ENCODE measurements around the gene LPAR3. TPM values are rescaled to one million over a fixed set of nuclear protein-coding genes. Genes with fewer than 3 reads are reported as not detected.
"Not testable (repeated sequence)": the region's sequence is repeated elsewhere in the genome, so short reads cannot be mapped to it uniquely, and the experiment has no call there.

LPAR3 gene, protein sequence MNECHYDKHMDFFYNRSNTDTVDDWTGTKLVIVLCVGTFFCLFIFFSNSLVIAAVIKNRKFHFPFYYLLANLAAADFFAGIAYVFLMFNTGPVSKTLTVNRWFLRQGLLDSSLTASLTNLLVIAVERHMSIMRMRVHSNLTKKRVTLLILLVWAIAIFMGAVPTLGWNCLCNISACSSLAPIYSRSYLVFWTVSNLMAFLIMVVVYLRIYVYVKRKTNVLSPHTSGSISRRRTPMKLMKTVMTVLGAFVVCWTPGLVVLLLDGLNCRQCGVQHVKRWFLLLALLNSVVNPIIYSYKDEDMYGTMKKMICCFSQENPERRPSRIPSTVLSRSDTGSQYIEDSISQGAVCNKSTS
- under 0.01 TPM in 1 of 2 replicates, not detected in the other for total RNA-seq

DNA sequence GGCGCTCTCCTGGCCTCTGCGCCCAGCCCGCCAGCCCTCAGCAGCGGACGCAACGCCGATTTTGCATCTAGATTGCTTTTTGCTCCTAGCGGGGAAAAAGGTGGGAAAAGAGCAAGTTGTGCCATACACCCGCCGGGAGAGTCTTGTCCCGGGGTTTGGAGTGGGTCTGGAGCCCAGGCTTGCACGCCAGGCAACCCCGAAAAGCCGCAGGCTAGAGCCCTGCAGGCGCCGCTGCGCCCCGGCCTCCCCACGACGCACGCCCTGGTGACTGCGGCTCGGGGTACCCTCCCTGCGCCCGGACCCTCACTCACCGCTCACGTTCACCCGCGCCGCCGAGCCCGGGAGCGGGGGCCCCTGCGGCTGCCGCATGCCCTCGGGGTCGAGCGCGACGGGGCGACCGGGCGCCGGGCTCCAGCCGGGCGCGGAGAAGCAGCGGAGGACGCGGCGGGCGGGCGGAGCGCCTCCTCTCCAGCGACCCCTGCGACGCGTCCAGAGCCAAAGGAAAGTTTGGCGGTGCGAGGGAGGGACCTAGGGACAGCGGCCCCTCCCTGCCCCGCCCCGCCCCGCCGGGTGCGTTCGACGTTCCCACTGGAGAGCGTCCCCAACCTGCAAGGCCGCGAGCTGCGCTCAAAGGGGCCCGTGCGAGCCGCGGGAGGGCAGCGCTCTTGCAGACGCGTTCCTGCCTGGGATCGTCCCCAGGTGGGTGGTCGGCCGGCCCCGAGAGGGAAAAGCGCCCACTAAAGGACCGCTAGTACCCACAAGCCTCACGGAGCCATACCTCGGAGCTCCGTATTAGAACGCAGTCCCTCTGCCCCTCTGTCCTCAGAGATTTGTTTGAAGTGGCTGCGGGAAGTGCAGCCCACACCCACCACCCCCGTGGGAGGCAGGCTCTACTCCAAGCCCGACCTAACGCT, at the start of gene LPAR3:
Gene LPAR3, minus strand, starts transcription at position 502 of the 914 bp plus-strand sequence. CDS start 27,086 bp downstream, outside the sequence.
- DNase-seq (ENCODE audit: low read depth in 2 of 2) = no peak

DNA sequence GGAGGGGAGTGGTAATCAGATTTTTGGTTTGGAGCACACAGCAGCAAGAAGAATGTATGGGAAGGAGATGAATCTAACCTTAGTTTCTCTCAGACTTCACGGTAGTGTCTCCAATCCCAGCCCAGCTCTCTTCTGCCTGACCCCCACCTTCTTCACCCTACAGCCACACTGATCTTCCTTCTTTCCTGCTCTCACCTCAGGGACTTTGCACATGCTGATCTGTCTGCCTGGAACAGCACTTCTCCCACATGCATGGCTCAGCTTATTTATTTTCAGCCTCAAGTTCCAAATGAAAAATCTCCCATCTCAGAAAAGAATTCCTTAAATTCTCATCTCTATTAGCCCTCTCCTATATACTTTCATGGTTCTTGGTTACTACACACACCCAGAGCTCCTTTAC, 48.8 kb upstream of the LPAR3 start:
- DNase-seq (ENCODE audit: low read depth in 2 of 2) = no peak

DNA sequence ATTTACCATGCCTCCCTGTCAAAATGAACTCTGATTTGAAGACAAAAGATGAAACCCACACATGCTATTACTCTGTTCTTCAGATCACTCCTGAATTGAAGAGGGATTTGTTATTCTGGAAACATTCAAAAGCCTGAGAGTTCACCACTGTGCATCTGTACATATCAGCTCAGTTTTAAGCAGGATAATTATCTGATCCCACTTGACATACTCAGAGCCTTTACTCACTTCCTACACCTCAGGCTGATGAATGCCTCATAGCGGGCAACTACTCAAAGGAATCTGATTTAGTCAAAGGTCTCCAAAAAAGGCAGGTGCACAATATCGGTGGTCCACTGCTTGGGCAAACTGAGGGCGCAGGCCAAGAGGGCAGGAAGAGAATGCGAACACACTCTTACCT, 47.5 kb upstream of the LPAR3 start:
- peak in 1 of 2 donors; percentile 14 for DNase-seq (ENCODE audit: low read depth in 2 of 2)

DNA sequence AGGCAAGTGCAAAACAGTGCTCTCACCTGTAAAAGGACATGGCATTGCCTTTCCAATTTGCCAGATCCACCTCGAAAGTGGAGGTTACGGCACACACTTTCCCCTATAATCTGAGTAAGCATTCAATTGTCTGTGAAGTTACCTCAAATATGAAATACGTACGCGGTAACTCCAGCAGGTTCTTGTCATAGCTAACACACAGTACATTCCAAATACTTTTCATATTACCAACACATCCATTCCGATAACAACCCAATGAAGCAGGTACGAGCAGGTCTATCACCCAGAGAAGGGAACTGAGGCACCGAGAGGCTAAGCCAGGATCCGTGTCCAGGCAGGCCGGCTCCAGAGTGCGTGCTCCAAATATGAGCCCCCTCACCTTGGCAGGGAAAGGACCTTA, 46.8 kb upstream of the LPAR3 start:
- DNase-seq (ENCODE audit: low read depth in 2 of 2) = no peak

DNA sequence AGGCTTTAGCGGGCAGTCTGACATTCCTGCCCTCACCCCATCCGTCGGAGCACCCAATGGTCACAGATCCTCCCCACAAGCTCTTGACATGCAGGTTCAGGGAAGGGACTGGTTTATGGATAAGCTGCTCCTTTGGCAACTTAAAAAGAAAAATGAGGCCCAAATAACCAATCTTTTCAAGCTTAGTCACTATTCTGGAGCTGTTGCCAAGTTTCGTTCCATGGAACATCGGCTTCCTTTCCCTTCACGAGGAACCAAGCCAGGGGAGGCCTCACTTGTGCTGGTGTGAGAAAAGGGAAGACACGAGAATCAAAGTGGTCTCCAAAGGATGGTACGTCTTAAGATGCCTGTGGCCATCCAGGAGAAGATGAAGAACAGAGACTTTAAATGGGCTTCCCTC, 46.1 kb upstream of the LPAR3 start:
- no peak for DNase-seq (ENCODE audit: low read depth in 2 of 2)

DNA sequence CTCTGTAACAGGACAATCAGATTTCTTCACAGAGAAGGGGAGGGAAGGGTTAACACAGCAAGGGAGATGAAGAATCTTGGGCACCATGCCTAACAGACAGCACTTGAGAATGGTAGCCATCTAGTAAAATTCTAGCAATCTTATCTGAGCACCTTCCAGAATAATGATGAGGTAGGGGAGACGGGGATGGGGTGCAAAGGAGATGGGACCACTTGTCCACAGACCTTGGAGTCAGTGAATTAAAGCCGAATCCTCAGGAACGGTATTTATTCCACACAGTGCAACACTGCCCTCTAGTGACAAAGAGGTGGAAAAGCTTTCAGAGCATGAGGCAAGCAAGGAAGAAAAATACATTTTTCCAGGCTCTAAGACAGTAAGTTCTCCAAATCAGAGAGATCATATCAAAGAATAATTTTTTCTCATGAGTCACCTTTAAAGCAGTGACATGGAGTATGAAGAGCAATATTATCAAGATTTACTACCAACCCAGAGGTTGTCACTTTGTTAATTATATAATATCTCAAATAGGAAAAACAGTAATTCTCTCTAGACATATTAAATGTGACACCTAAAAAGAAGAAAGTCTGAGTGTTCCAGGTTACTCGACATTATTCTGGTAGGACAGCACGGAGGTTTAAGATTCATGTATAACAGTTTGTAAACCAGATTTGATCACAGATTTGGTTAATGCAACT, 43.3 kb upstream of the LPAR3 start:
- DNase-seq (ENCODE audit: low read depth in 2 of 2) = peak; percentile 40 to 71

DNA sequence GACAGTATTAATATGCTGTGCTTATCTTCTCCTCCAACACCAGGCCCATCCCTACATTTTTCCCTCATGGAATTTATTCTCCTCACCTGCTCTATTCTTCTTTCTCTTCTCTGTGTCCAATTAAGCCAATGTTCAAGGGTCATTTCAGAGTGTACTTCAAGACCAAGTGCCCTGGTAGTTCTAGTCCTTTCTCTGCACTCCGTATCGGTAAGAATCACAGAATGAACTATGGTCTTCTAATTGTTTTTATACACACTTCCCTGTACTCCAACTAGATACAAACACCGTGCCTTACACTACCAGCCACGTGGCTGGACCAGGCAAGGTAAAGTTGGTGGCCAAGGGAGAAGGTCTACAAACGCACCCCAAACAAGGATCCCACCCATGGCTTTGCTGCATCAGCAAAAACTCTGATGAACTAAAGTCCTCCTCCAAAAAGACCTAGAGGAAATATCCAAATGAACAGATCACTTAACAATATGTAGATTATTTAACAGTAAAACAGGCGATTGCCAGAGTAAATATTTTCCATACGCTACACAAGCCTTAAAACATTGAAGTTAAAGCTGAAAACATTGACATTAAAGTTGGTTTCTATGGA, 40.1 kb upstream of the LPAR3 start:
- no peak for DNase-seq (ENCODE audit: low read depth in 2 of 2)

DNA sequence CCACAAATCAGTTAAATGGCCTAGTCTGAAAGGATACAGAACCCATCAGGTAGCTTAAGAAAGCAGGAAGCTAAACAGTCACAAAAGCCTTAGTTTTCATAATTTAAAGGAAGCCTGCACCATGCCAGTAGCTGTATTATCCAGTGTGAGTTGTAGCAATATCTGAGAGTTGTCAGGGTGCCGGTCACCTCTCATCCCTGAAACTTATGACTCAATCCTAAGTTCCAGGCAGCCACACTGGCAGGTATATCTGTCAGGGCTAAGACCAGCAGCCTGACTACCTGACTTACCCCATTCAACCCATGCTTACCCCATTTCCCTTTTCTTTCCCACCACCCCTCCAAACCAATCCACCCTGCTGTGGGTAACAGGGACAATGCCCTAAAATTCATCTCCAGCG, 37.8 kb upstream of the LPAR3 start:
- DNase-seq (ENCODE audit: low read depth in 2 of 2) = no peak

DNA sequence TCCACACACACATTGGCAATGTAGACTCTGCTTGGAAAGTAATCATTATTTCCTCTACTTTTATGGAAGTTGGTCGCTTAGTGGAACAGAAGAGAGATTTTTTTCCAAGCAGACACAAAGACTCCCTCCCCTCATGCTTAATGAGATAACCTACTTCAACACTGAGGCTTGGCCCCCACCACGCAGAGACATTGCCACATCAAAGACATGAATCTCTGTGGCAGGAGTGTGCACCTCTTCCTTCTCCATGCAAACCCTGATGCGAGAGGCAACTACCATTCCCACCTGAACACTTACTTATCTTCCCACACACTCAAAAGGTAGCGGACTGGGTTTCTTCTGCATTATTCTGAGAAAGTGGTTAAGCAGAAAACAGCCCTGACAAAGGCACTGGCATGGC, 37.3 kb upstream of the LPAR3 start:
- DNase-seq (ENCODE audit: low read depth in 2 of 2) = no peak

DNA sequence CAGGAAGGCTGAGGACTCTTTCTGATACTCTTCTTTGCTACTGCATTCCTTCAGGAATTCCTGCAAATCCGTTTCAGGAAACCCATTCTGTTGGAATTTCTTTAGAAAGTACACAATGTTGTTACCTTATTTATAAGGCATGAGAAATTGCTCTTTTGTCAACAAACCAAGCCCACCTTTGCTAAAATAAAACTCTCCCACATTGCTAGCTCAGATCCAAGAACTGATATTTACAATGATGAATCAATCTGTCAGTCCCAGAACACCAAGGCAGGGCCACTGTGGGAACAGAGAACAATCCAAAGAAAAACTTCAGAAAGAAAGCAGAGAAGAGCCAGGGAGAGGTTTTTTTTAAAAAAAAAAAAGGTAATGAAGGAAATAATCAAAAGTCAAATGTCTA, 36.6 kb upstream of the LPAR3 start:
- no peak for DNase-seq (ENCODE audit: low read depth in 2 of 2)

DNA sequence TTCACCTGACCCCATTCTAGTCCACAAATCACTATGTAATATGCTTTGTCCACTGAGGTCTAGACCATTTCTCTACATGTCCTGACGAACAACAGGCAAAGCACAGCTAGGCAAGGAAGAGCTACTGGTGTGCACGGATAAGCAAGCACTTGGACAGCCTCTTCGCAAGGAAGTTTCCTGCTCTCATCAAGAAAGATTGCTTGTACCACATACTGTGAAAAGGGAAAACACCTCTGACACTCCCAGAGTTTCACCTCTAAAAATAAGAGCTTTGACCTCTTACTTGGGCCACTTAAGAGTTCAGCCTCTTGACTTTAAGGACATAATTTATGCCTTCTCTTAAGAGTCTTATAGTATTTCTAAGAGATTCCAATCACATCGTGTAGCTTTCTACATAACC, 36.0 kb upstream of the LPAR3 start:
- no peak for DNase-seq (ENCODE audit: low read depth in 2 of 2)

DNA sequence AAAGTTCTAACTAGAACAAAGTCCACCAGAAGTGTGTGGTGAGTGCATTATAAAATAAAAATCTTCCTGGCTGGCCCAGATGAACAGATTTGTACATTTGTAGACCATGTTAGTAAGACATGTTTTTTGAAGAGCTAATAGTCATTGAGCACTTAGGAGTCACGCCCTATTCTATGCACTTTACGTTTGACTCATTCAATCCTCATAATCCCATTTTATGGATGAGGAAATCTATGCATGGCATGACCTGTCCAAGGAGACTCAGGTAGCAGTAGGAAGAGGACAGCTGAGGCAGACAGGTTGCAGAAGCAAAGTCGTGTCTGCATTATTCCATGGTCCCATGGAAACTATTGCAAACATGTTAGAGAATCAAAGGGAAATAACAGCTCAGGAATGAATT, 30.3 kb upstream of the LPAR3 start:
- DNase-seq (ENCODE audit: low read depth in 2 of 2) = no peak

DNA sequence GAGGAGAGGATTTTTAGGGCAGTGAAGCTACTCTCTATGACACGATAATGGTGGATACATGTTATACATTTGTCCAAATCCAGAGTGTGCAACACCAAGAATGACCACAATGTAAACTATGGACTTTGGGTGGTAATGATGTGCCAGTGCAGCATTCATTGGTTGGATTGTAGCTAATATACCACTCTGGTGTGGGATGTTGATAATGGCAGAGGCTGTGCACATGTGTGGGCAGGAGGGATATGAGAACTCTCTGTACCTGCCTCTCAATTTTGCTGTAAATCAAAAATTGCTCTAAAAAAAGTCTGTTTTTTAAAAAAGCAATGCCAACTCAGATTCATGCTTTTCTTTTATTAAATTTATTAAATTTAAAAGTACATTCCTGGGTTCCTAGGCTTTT, 27.2 kb upstream of the LPAR3 start:
- DNase-seq (ENCODE audit: low read depth in 2 of 2) = no peak

DNA sequence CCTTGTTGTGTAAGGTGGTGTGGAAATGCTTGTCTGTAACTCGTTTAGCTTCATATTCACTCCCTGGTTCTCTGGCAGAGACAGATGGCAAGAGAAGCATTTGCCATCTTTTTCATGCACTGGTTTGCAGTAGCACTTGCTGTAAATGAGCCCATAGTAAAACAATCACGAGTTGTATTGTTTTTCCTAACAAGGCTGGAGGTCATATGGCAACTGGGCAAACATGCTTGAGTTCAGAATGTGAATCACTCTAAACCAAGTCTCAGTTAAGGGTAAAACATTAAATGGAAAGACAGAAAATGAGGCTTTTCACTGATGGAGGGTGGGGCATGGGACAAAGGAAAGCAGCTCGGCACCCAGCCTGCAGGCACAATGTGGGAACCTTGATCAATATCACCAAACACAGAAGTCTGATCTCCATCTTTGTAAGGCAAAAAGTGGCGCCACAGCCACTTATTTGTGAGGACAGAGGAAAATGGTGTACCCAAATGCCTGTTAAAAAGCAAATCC, 26.5 kb upstream of the LPAR3 start:
- DNase-seq (ENCODE audit: low read depth in 2 of 2) = no peak

DNA sequence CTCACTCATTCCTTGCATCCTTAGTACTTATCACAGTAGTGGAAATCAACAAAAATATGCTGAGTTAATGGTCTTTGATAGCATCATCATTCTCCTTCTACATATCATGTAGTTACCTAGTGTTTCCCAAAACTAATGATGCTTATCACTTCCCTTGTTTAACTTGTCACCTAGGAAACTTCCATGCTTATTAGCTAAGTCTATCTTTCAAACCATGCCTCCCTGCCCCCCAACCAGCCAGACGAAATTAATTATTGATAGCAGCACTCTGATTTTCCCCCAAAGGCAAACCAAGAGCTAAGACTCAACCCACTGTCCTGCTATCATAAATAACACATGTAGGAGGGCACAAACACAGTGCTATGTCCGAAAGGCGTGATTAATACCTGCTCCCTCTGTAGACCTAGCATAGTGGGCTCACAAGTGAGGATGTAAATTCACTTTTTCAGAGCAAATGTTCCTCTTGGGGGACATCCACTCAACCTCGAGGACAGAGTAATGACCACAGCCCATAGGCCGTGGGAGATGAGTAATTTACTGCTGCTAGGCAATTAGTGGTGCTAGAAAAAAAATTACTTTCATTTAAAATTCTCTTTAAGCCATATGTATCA, 25.8 kb upstream of the LPAR3 start:
- DNase-seq (ENCODE audit: low read depth in 2 of 2) = no peak

DNA sequence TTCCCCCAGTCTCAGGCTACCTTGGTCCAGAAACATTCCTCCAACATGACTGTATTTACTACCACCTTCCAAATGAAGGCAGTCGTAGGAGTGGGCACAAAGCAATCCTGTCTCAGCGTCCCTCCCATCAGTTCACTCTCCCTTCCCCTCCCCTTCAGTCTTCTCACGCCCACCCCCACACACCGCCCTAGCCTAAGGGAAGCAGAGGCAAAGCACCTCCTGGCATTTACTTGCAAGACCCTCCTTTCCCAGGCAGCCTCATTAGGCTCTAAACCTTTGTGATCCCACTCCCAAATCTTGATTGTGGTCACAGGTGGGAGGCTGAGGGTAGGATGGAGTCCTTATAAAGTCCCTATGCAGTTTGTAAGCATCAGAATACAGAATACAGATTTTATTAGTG, 23.9 kb upstream of the LPAR3 start:
- DNase-seq (ENCODE audit: low read depth in 2 of 2) = no peak

DNA sequence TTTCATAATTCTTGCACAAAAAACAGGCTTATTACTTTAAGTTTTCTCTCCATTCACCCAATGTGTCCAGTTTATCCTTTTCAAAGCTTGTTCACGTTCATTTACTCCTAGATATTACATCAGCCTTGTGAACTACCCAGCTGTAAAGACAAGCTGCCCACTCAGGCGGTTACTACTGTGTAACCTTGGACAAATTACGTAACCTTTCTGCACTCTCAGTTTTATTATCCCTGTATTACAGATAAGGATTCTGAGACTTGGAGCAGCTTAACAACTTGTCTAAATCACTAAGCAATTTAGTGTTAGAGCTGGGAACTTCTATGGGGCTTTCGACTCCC, 20.5 kb upstream of the LPAR3 start:
- no peak for DNase-seq (ENCODE audit: low read depth in 2 of 2)

DNA sequence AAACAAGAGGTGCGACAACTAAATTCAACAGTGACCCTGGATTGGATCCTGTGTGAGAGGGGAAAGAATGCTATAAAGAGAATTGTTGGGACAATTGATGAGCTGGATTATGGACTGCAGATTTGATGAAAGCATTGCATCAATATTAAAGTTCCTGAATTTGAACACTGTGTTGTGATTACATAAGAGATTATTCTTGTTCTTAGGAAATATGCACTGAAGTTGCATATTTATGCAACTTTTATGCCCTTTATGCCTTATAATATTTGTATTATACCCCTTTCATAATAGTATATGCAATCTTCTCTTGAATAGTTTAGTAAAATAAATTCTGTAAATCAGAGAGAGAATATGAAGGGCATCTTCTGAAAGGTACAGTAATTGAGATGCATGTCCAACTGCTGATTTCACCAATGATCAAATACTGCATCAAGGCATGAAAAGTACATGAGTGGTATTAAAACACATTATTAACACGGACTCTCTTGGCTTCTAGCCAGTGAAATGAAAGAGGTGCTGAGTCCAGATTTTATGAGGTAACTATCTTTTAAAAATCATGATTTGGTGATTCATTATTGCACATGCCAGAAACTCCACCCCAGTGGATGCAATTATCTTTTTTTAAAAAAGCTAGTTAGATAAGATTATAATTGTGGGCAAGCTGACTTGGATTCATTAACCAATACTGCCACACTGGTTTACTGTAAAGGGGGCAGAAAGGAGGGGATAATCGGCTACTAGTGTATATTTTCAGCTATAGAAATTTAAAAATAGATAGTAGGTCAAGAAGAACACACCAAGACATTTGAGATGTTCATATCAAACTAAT, 19.9 kb upstream of the LPAR3 start:
- no peak for DNase-seq (ENCODE audit: low read depth in 2 of 2)

DNA sequence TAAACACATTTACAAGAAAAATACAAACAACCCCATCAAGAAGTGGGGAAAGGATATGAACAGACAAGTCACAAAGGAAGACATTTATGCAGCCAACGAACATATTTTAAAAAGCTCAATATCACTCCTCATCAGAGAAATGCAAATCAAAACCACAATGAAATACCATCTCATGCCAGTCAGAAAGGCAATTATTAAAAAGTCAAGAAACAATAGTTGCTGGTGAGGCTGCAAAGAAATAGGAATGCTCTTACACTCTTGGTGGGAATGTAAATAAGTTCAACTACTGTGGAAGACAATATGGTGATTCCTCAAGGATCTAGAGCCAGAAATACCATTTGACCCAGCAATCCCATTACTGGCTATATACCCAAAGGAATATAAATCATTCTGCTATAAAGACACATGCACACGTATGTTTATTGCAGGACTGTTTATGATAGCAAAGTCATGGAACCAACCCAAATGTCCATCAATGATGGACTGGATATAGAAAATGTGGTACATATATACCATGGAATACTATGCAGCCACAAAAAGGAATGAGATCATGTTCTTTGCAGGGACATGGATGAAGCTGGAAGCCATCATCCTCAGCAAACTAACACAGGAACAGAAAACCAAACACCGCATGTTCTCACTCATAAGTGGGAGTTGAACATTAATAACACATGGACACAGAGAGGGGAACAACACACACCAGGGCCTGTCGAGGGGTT, 15.9 kb upstream of the LPAR3 start:
- not testable (repeated sequence) for DNase-seq (ENCODE audit: low read depth in 2 of 2)
